IMR-90 (cell line): ENCODE results near the gene CBX8. TPM values are rescaled to one million over a fixed set of nuclear protein-coding genes. Genes with fewer than 3 reads are reported as not detected.

Experiments used
- ATAC-seq: fragments of 200-7000 bp; cut with Tn5 transposase; 2 replicates; pipeline ENCODE4 v1.9.1; 2020; ENCODE audit warnings: low read depth, mild to moderate bottlenecking, moderate library complexity
- BruUV-seq: library from RNA; stranded (reverse); fragments of 400-500 nt; replicated peaks from 2 replicates; lab custom pipeline; 2021; lab: Mats Ljungman, UMichigan
- CTCF ChIA-PET: fragments of 300-600 bp; formaldehyde crosslinking; extraction: SDS; loops from one replicate; lab custom pipeline; 2021; ENCODE audit warnings: antibody characterized with exemption; lab: Yijun Ruan, JAX
- POLR2A ChIA-PET: fragments of 300-600 bp; sonication (Branson Sonifier 250); formaldehyde crosslinking; loops from one replicate; lab custom pipeline; 2022; ENCODE audit warnings: antibody characterized with exemption; ENCODE audit not compliant: unreplicated experiment; lab: Charles Lee
- DNase-seq: peaks from one replicate; pipeline ENCODE4 v3.0.0; 2013
- H2AFZ ChIP-seq: replicated peaks from 2 replicates; pipeline ENCODE3; 2013; ENCODE audit warnings: low read length, mild to moderate bottlenecking; ENCODE audit not compliant: poor library complexity
- H2AK5ac ChIP-seq: 2 replicates; pipeline ENCODE4 v1.6.1; 2013; ENCODE audit warnings: low read depth, low read length, inconsistent platforms
- H2AK9ac ChIP-seq: replicated peaks from 2 replicates; pipeline ENCODE3; 2013; ENCODE audit warnings: mild to moderate bottlenecking, low read depth, low read length, moderate library complexity; ENCODE audit not compliant: poor library complexity
- H2BK120ac ChIP-seq: 2 replicates; pipeline ENCODE4 v1.6.1; 2013; ENCODE audit warnings: low read depth, low read length, inconsistent platforms
- H2BK15ac ChIP-seq: 3 replicates; pipeline ENCODE4 v1.6.1; 2013; ENCODE audit warnings: low read depth, low read length, inconsistent platforms
- H2BK20ac ChIP-seq: 2 replicates; pipeline ENCODE4 v1.6.1; 2013; ENCODE audit warnings: low read depth, mild to moderate bottlenecking, inconsistent platforms, low read length, moderate library complexity
- H2BK5ac ChIP-seq: 2 replicates; pipeline ENCODE4 v1.6.1; 2013; ENCODE audit warnings: mild to moderate bottlenecking, low read depth, low read length, inconsistent platforms; ENCODE audit not compliant: poor library complexity, severe bottlenecking
- H3K14ac ChIP-seq: replicated peaks from 2 replicates; pipeline ENCODE4 v1.6.1; 2013; ENCODE audit warnings: low read depth, low read length, inconsistent platforms
- H3K18ac ChIP-seq: 2 replicates; pipeline ENCODE4 v1.6.1; 2013; ENCODE audit warnings: low read depth, low read length, control low read depth
- H3K23ac ChIP-seq: 2 replicates; pipeline ENCODE4 v1.6.1; 2013; ENCODE audit warnings: low read depth, low read length, inconsistent platforms
- H3K27ac ChIP-seq: 2 replicates; pipeline ENCODE4 v1.5.1; 2013; ENCODE audit warnings: mild to moderate bottlenecking, control low read depth, low read length; ENCODE audit not compliant: insufficient read depth
- H3K27me3 ChIP-seq: 2 replicates; pipeline ENCODE4 v1.6.1; 2013; ENCODE audit warnings: low read length; ENCODE audit not compliant: control insufficient read depth, insufficient read depth
- H3K36me3 ChIP-seq: 2 replicates; pipeline ENCODE4 v1.6.1; 2013; ENCODE audit warnings: low read length, mixed read lengths; ENCODE audit not compliant: control insufficient read depth, insufficient read depth
- H3K4ac ChIP-seq: 2 replicates; pipeline ENCODE4 v1.6.1; 2013; ENCODE audit warnings: low read depth, low read length, inconsistent platforms
- H3K4me1 ChIP-seq: 2 replicates; pipeline ENCODE4 v1.6.1; 2013; ENCODE audit warnings: low read length, mixed read lengths; ENCODE audit not compliant: control insufficient read depth, insufficient read depth
- H3K4me2 ChIP-seq: 2 replicates; pipeline ENCODE4 v1.6.1; 2013; ENCODE audit warnings: low read depth, mild to moderate bottlenecking, control low read depth, low read length, moderate library complexity
- H3K4me3 ChIP-seq: 2 replicates; pipeline ENCODE4 v1.5.1; 2013; ENCODE audit warnings: low read depth, mild to moderate bottlenecking, control low read depth, low read length, moderate library complexity; ENCODE audit not compliant: insufficient read depth
- H3K56ac ChIP-seq: 2 replicates; pipeline ENCODE4 v1.6.1; 2013; ENCODE audit warnings: low read length, inconsistent platforms; ENCODE audit not compliant: insufficient read depth; ENCODE audit errors: extremely low read depth
- H3K79me1 ChIP-seq, 2 experiments: 2 replicates each; pipeline ENCODE4 v1.6.1; 2013; ENCODE audit warnings: low read length in 2 of 2, inconsistent platforms in 1 of 2, low read depth in 1 of 2
- H3K9ac ChIP-seq: 2 replicates; pipeline ENCODE4 v1.6.1; 2013; ENCODE audit warnings: low read depth, low read length, control low read depth
- H3K9me1 ChIP-seq: 2 replicates; pipeline ENCODE4 v1.6.1; 2013; ENCODE audit warnings: low read length, inconsistent platforms; ENCODE audit not compliant: insufficient read depth
- H3K9me3 ChIP-seq: 2 replicates; pipeline ENCODE4 v1.6.1; 2013; ENCODE audit warnings: low read length; ENCODE audit not compliant: control insufficient read depth, insufficient read depth
- H4K20me1 ChIP-seq: 2 replicates; pipeline ENCODE4 v1.6.1; 2013; ENCODE audit warnings: low read length, inconsistent platforms; ENCODE audit not compliant: insufficient read depth
- H4K5ac ChIP-seq: 2 replicates; pipeline ENCODE4 v1.6.1; 2013; ENCODE audit warnings: mild to moderate bottlenecking, low read depth, low read length, control low read depth
- H4K8ac ChIP-seq, 2 experiments: 2 replicates each; pipeline ENCODE4 v1.6.1; 2013; ENCODE audit warnings: low read depth in 2 of 2, low read length in 2 of 2, control low read depth in 1 of 2, inconsistent platforms in 1 of 2
- H4K91ac ChIP-seq: 2 replicates; pipeline ENCODE4 v1.6.1; 2013; ENCODE audit warnings: low read depth, low read length, inconsistent platforms; ENCODE audit not compliant: insufficient read depth
- CEBPB ChIP-seq: IDR thresholded peaks from 2 replicates; pipeline ENCODE4 v1.6.1; 2012; ENCODE audit warnings: low read depth, low read length, improper control_type of control experiment
- MAFK ChIP-seq: IDR thresholded peaks from 2 replicates; pipeline ENCODE4 v1.6.1; 2012; ENCODE audit warnings: low read depth, low read length, improper control_type of control experiment
- MXI1 ChIP-seq: IDR thresholded peaks from 2 replicates; pipeline ENCODE4 v1.6.1; 2012; ENCODE audit warnings: low read depth, mild to moderate bottlenecking, low read length, moderate library complexity, borderline replicate concordance
- RAD21 ChIP-seq: IDR thresholded peaks from 2 replicates; pipeline ENCODE4 v1.6.1; 2012; ENCODE audit warnings: low read length, improper control_type of control experiment
- RCOR1 ChIP-seq: IDR thresholded peaks from 2 replicates; pipeline ENCODE4 v1.6.1; 2012; ENCODE audit warnings: mild to moderate bottlenecking, low read length, improper control_type of control experiment; ENCODE audit not compliant: insufficient replicate concordance
- WGBS, 2 experiments: methylation state at CpG; one replicate each; pipeline versions ENCODE4 v1.1.5 to v1.1.7; 2013; ENCODE audit warnings: missing lambda C conversion rate in 2 of 2; ENCODE audit not compliant: insufficient read length in 1 of 2; ENCODE audit errors: extremely low coverage in 2 of 2; 5-methylcytosine and 5-hydroxymethylcytosine counted together
- dilution Hi-C: fragments of 300-500 bp; cut with HindIII; formaldehyde crosslinking; loops from one replicate; pipeline ENCODE4 v1.14.3; 2018; ENCODE audit warnings: low sequenced_read_pairs; ENCODE audit not compliant: unreplicated experiment
- in situ Hi-C: fragments of 300-500 bp; cut with MboI; formaldehyde crosslinking; loops from 3 replicates; pipeline ENCODE4 v1.14.3; 2019; ENCODE audit warnings: low sequenced_read_pairs, inconsistent platforms, mixed read lengths
- intact Hi-C: fragments of 100-400 bp; cut with micrococcal nuclease; formaldehyde crosslinking; loops from 2 replicates; pipeline ENCODE4 v1.10.0; 2022
- polyA plus RNA-seq, 3 experiments: library from polyadenylated mRNA; depleted of rRNA; stranded (reverse); fragments of >200 nt; gene quantifications; 2 replicates each; pipeline ENCODE4 v1.2.3, GENCODE V29; 2012; ENCODE audit warnings: low replicate concordance in 1 of 3
- total RNA-seq: library from RNA; depleted of rRNA; stranded (reverse); fragments of >200 nt; gene quantifications from 2 replicates; pipeline ENCODE4 v1.2.3, GENCODE V29; 2012

Gene CBX8
- total and polyA plus RNA-seq, 2 of the 4 experiments (the other 2 are of a cell fraction): 3.2 to 5.4 TPM

DNA sequence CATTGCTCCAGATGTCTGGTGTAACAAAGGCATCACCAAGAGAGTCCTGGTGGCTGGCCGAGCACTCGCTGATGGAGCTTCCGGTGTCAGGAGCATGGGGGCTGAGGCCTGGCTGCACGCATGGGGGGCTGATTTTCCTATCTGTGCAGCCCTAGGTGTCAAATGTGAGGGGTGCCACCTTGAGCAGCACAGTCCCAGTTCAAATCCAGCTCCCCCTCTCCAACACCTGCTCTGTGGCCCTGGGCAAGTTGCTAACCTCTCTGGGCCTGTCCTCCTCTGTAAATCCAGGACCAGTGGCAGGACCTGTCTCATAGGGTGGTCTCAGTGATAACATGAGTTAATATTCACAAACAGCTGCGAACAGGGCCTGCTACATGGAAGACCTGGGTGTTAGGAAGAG, 53.3 kb downstream of the CBX8 start:
- WGBS, 2 experiments: 83% methylated on average over 2 of the region's 5 CpGs; no CpG with 5 or more reads in 1 of the 2 experiments
- peaks cover 3% of the 10 kb centered on the region; the same call in 1 of the 2 replicates for H3K4me1 ChIP-seq
- no peak overlapping the region for H3K9ac ChIP-seq
- no peak overlapping the region for H3K4me2 ChIP-seq
- peaks cover 70% of the 10 kb centered on the region for H3K27me3 ChIP-seq
- dilution Hi-C loops: no loop called here
- H3K14ac ChIP-seq: no peak overlapping the region
- no peaks in the 10 kb centered on the region for H3K9me1 ChIP-seq
- CTCF ChIA-PET: no interaction called here
- H3K18ac ChIP-seq: no peak overlapping the region
- no peak overlapping the region for H3K23ac ChIP-seq
- intact Hi-C loops: no loop called here
- POLR2A ChIA-PET: no interaction called here
- no peak overlapping the region for H2BK20ac ChIP-seq
- no peaks in the 10 kb centered on the region for H3K79me1 ChIP-seq
- DNase-seq (no peak), ATAC-seq (no peak)
- no peak overlapping the region for H3K56ac ChIP-seq
- no peak overlapping the region for H2BK5ac ChIP-seq
- H2BK120ac ChIP-seq: no peak overlapping the region
- H4K5ac ChIP-seq: no peak overlapping the region
- TF ChIP-seq CEBPB: no peak
- TF ChIP-seq RCOR1: no peak
- no peak for TF ChIP-seq MAFK
- TF ChIP-seq MXI1: no peak
- no peak for TF ChIP-seq RAD21
- H4K8ac ChIP-seq: no peak overlapping the region
- in situ Hi-C loops: no loop called here
- H3K9me3 ChIP-seq: no peaks in the 10 kb centered on the region
- H2AK9ac ChIP-seq: no peak overlapping the region
- H4K91ac ChIP-seq: no peak overlapping the region
- H3K4ac ChIP-seq: no peak overlapping the region
- no peaks in the 10 kb centered on the region for H4K20me1 ChIP-seq
- H2BK15ac ChIP-seq: no peak overlapping the region
- no peak overlapping the region for H2AFZ ChIP-seq
- no TSS peak for BruUV-seq
- H3K4me3 ChIP-seq: no peak overlapping the region
- no peak overlapping the region for H2AK5ac ChIP-seq
- no peaks in the 10 kb centered on the region for H3K36me3 ChIP-seq
- H3K27ac ChIP-seq: no peak overlapping the region
